ENCODE data around the gene ATXN7. TPM values are rescaled to one million over a fixed set of nuclear protein-coding genes. Genes with fewer than 3 reads are reported as not detected.

ATXN7 gene
- total RNA-seq, 2 donors from 2014 or later = 38.6 to 50.2 TPM

DNA sequence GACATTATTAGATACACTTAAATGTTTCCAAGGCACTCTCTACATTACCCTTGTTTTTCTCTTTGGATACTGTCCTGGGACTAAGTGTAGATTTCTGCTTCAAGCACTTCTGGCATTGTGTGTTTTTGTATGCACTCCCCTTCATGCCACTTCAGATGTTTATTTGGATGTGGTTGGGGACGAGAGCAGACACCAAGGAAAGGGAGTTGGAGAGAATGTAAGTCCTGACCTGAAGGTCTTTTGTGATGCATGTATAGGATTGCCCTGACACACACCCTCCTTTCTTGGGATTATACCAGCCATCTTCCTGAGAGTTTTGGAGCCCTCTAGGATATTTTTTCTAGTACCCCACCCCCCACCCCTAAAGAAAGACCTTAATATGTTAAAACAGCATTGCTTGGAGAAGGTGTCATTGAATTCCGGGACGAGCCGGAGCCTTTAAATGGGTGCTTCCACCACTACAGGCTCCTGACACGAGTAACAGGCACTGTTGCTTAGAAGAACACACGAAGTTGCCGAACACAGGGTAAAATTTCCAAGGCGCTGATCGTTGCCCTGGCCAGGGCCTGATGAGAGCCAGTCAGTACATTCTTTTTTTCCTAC, 136.9 kb downstream of the ATXN7 start:
- ATAC-seq (replicated peaks) = no peak
- Mint-ChIP-seq H3K36me3 (ENCODE audit: low read depth) (peaks cover 62% of the 10 kb centered on the region), H3K4me1 (peaks cover 10% of the 10 kb centered on the region), H3K9me3 (no peaks in the 10 kb centered on the region), H3K4me3 (no peak overlapping the region), H3K27ac (peak overlapping the region; percentile 72), H3K27me3 (no peaks in the 10 kb centered on the region)

DNA sequence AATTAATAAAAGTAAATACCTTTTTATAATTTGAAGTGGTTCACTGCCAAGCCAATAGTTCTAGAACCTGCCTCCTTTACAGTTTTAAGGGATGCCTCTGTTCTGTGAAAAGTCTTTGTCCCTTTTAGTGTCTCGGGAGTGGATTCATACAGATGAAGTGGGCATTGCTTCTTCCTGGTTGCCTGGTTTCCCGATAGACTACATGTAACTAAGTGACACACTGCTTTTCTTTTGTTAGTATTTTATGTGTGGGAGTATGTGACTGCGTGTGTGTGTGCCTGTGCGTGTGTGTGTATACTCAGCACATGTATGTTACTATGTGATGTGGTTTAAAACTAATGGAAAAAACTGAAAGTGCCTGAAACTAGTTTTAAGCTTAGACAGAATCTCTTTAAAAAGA, 138.6 kb downstream of the ATXN7 start:
- Mint-ChIP-seq H3K36me3 (ENCODE audit: low read depth) (peaks cover 45% of the 10 kb centered on the region), H3K27ac (peak overlapping the region; percentile 66), H3K4me1 (no peaks in the 10 kb centered on the region), H3K9me3 (no peaks in the 10 kb centered on the region), H3K27me3 (no peaks in the 10 kb centered on the region), H3K4me3 (no peak overlapping the region)
- ATAC-seq (replicated peaks) = no peak

DNA sequence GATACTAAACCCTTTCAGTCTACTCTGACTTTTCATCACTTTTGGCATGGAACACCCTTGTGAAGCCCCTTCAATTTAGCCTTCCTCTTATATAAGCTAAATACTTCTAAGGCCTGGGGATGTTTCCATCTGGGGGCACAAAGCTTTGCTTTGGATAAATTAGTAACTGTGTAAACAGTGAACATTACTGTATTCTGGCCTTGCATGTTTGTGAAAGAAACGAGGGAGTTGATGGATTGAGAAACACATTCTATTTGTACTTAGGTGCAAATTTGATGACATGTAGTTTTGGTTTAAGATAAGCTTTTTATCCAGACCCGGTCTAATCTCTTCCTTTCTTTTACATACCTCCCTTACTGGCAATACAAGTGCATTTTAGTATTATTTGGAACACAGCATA, 139.9 kb downstream of the ATXN7 start:
- no peaks in the 10 kb centered on the region for H3K4me1 Mint-ChIP-seq
- ATAC-seq (replicated peaks) = no peak
- H3K27me3 Mint-ChIP-seq = no peaks in the 10 kb centered on the region
- no peak overlapping the region for H3K27ac Mint-ChIP-seq
- peaks cover 32% of the 10 kb centered on the region for H3K36me3 Mint-ChIP-seq (ENCODE audit: low read depth)
- no peaks in the 10 kb centered on the region for H3K9me3 Mint-ChIP-seq
- no peak overlapping the region for H3K4me3 Mint-ChIP-seq

DNA sequence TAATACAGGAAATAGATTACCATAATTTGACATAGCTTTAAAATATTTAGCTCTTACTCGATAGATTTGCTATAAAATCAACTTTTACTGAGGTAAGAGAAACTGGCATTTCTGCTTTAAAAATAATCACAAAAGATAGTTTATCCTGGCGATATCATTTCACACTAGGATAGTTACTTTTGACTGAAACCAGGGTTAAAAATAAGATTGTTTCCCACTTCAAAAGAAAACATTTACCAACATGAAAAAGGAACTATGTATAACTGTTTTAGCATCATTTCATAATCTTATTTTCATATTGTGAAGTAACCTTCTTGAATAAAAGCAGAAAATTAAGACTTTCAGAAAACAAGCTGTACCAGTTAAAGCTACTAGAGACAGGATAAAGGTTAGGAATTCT, 144.3 kb downstream of the ATXN7 start:
- no peak overlapping the region for H3K4me3 Mint-ChIP-seq
- no peaks in the 10 kb centered on the region for H3K27me3 Mint-ChIP-seq
- H3K9me3 Mint-ChIP-seq = no peaks in the 10 kb centered on the region
- no peaks in the 10 kb centered on the region for H3K36me3 Mint-ChIP-seq (ENCODE audit: low read depth)
- peak overlapping the region; percentile 50 for H3K27ac Mint-ChIP-seq
- ATAC-seq (replicated peaks) = no peak
- H3K4me1 Mint-ChIP-seq = peaks cover 15% of the 10 kb centered on the region

DNA sequence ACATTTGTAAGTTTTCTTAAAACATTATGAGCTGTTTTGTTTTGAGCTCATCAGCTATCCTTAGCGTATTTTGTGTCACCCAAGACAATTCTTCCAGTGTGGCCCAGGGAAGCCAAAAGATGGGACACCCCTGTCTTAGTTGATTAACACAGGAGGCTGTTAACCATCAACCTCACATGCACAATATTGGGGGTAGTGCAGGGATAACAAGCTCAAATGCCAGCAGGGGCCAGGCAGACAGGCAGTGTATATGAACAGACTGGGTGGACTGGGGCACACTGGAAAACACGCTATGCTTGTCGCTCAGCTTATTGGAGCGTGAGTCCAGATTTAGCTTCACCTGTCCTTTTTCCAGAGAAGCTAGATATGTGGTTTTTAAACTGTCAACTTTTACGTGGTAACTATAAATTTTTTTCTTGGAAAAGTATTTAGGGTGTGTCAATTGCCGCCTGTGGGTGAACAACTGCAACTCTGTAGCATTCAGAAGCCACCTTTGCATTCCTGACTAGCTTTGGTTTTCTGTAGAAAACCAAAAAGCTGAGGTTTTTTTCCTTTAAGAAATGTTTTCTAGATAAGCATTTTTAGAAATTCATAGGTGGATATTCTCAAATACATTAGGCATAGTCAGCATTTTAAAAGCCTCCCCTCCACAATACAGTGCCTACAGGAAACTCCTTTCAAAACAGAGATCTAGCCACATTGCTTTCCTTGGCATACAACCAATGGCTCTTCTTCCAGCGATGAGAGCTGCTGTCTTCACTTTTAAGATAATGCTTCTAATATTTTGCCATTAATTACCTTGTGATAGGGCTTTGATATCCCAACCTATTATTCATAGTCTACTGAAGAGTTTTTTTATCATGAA, 145.1 kb downstream of the ATXN7 start:
- no peaks in the 10 kb centered on the region for H3K36me3 Mint-ChIP-seq (ENCODE audit: low read depth)
- H3K4me1 Mint-ChIP-seq = peaks cover 15% of the 10 kb centered on the region
- H3K4me3 Mint-ChIP-seq = no peak overlapping the region
- no peaks in the 10 kb centered on the region for H3K9me3 Mint-ChIP-seq
- no peaks in the 10 kb centered on the region for H3K27me3 Mint-ChIP-seq
- ATAC-seq (replicated peaks) = no peak
- peak overlapping the region; percentile 50 for H3K27ac Mint-ChIP-seq

DNA sequence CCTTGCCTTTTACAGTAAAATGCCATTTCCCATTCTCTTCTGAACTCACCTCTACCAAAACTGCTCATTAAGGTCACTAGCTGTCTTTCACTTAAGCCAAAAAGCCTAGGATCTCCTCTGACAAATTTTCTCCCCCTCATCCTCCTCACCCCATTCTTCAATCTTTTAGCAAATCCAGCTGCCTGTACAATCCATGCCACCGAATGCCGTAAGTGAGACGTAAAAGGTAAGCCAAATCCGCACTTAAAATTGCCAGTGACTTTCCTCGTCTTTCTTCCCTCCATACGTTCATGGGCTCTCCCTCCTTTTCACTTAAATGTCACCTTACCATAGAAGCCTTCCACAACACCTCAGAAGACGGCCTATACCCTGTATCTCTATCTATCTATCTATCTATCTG, 145.9 kb downstream of the ATXN7 start:
- Mint-ChIP-seq H3K9me3 (no peaks in the 10 kb centered on the region), H3K4me1 (peaks cover 19% of the 10 kb centered on the region), H3K27me3 (no peaks in the 10 kb centered on the region), H3K27ac (peak overlapping the region; percentile 50), H3K4me3 (no peak overlapping the region), H3K36me3 (ENCODE audit: low read depth) (no peaks in the 10 kb centered on the region)
- ATAC-seq (replicated peaks) = no peak

GRCh38 chr3:64010199-64010598, 146.5 kb downstream of the ATXN7 start:
- Mint-ChIP-seq H3K4me3 (no peak overlapping the region), H3K36me3 (ENCODE audit: low read depth) (no peaks in the 10 kb centered on the region), H3K27me3 (no peaks in the 10 kb centered on the region), H3K4me1 (peaks cover 22% of the 10 kb centered on the region), H3K9me3 (no peaks in the 10 kb centered on the region), H3K27ac (peak overlapping the region; percentile 50)
- no peak for ATAC-seq (replicated peaks)

- Mint-ChIP-seq H3K36me3 (ENCODE audit: low read depth) (no peaks in the 10 kb centered on the region), H3K27ac (peak overlapping the region; percentile 50), H3K4me3 (no peak overlapping the region), H3K4me1 (peaks cover 22% of the 10 kb centered on the region), H3K9me3 (no peaks in the 10 kb centered on the region), H3K27me3 (no peaks in the 10 kb centered on the region)
- no peak for ATAC-seq (replicated peaks)
Measured at GRCh38 chr3:64011685-64012084, 148.0 kb downstream of the ATXN7 start.

- Mint-ChIP-seq H3K36me3 (ENCODE audit: low read depth) (no peaks in the 10 kb centered on the region), H3K27ac (peak overlapping the region; percentile 70), H3K27me3 (no peaks in the 10 kb centered on the region), H3K4me3 (no peak overlapping the region), H3K4me1 (peaks cover 18% of the 10 kb centered on the region), H3K9me3 (no peaks in the 10 kb centered on the region)
- no peak for ATAC-seq (replicated peaks)
Measured at GRCh38 chr3:64016941-64017620, 153.4 kb downstream of the ATXN7 start.

DNA sequence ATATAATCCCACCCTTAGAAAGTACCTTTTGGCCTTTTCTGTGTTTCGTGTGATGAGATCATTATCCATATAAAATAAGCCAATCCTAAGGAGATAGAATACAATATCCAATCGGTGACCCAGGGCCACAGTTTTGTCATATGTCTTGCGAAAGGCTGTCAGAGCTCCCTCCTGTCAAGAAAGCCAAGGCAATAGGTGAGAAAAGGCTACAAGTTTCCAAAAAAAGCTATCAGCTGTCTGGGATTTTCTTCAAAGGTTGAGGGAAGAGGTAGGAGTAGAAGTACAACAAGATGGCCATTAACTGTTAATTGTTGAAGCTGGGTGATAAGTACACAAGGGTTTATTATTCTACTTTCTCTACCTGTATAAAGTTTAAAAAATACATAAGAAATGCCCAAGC, 155.6 kb downstream of the ATXN7 start:
- ATAC-seq (replicated peaks) = no peak
- H3K9me3 Mint-ChIP-seq = no peaks in the 10 kb centered on the region
- H3K27me3 Mint-ChIP-seq = no peaks in the 10 kb centered on the region
- H3K4me1 Mint-ChIP-seq = peaks cover 16% of the 10 kb centered on the region
- no peaks in the 10 kb centered on the region for H3K36me3 Mint-ChIP-seq (ENCODE audit: low read depth)
- H3K27ac Mint-ChIP-seq = peak overlapping the region; percentile 46
- H3K4me3 Mint-ChIP-seq = no peak overlapping the region

DNA sequence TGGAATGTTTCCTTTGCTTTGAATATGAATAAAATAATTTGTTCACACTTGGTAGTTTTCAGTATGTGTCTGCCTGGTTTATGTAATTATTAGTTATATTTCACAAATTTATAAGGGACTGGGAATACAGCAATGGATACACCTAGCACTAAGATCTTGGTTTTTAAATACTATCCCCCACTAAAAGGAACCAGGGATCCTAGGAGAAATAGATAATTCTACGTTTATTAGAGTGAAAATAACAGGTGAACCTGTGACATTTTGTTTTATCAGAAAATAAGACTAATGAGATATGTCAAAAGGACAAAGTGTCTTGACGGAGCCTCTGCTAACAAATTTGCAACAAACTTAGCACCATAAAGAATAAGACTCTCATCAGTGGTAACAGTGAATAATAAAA, 156.2 kb downstream of the ATXN7 start:
- Mint-ChIP-seq H3K27ac (no peak overlapping the region), H3K27me3 (no peaks in the 10 kb centered on the region), H3K9me3 (no peaks in the 10 kb centered on the region), H3K4me1 (peaks cover 11% of the 10 kb centered on the region), H3K4me3 (no peak overlapping the region), H3K36me3 (ENCODE audit: low read depth) (no peaks in the 10 kb centered on the region)
- no peak for ATAC-seq (replicated peaks)

DNA sequence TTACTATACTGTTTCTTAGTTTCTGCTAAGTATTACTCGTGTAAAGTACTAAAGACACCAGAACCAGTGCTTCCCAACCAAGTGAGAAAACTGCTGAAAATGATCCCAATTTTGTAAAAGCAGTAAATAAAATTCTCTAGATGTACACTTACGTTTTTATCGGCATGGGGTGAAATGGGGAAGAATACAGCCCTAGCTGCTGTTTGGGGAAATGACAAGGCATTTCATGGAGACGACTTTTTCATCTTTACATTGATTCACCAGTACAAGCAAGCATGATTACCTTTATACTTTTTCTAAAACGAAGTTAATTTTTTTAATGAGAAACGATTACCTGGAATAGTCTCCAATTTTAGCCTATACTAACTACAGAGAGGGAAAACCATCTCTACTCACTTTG, 158.3 kb downstream of the ATXN7 start:
- no peaks in the 10 kb centered on the region for H3K27me3 Mint-ChIP-seq
- H3K27ac Mint-ChIP-seq = peak overlapping the region; percentile 90
- no peaks in the 10 kb centered on the region for H3K36me3 Mint-ChIP-seq (ENCODE audit: low read depth)
- ATAC-seq (replicated peaks) = no peak
- H3K4me3 Mint-ChIP-seq = peak overlapping the region; percentile 89
- peaks cover 11% of the 10 kb centered on the region for H3K4me1 Mint-ChIP-seq
- no peaks in the 10 kb centered on the region for H3K9me3 Mint-ChIP-seq

DNA sequence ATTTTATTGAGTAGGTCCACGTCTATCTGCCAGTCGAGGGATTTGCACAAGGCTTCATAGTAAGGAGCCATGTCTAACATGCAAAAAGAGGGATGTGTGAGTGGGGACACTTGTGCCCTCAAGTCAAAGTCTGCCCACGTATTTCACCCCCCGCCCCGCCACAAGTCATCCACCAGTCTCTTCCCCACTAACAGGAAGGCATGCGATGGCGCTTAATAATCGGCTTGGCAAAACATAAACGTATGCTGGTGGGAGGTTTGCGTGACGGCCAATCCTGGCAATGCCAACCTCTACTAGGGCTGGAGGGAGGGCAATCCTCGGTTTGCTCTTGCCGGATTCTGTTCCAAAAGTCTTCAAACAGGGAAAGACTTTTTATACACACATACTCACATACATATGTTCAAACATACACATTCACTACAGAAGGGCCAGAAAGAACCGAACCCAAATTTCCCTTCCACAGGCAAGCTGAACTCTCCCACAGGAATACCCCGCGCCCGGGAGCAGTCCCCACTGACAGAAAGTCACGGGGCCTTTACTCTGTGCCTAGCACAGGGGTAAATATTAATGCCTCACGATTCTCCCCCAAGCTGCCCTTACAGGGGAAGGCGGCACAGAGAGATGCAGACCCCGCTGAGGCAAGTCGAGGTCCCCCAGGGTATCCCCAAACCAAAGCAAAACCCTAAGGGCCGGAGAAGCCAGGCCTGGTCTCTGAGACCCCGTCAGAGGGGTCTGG, 159.0 kb downstream of the ATXN7 start:
- Mint-ChIP-seq H3K9me3 (no peaks in the 10 kb centered on the region), H3K27me3 (no peaks in the 10 kb centered on the region), H3K4me3 (peak overlapping the region; percentile 89), H3K36me3 (ENCODE audit: low read depth) (no peaks in the 10 kb centered on the region), H3K4me1 (peaks cover 11% of the 10 kb centered on the region), H3K27ac (peak overlapping the region; percentile 90)
- ATAC-seq (replicated peaks) = peak; percentile 22

DNA sequence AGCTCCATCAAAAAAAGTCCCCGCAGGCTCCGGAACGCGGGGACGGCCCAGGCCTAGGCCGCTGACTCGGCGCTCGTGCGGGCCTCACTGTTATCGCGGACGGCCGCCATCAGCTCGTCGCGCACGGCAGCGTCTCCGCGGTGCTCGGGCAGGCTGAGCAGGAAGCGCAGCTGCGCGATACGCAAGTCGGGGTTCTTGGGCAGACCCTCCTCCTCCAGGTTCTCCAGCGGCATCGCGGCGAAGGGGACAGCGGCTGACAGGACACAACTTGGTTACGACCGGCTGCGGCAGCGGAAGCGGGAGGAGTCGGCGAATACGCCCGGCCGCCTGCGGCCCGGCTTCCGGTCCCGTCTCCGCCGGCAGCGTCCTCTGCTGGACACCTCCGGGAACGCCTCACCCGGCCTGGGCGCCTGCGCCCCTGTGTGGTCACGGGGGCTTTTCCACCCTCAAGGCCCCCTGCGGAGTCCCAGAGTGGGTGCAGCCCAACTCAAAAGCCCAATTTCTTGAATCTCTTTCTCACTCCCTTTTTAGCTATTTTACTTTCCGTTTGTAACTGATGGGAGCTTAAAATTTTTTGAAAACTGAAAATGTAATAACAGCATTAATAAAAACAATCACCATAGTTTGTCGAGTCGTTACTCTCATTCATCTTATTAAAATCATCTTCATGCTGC, 159.7 kb downstream of the ATXN7 start, which contains the start of gene PSMD6:
Gene PSMD6 (minus strand): TSS at position 308 of the 674 bp plus-strand sequence. CDS start 75 bp downstream, at position 233.
- no peaks in the 10 kb centered on the region for H3K9me3 Mint-ChIP-seq

More for the DNA sequence above, 159.7 kb downstream of the ATXN7 start, which contains the start of gene PSMD6:
- H3K4me3 Mint-ChIP-seq = peak within 1 kb of the TSS; percentile 89
- ATAC-seq (replicated peaks) = peak; percentile 93
- H3K27me3 Mint-ChIP-seq = peaks cover 4% of the 10 kb centered on the region
- no peaks in the 10 kb centered on the region for H3K36me3 Mint-ChIP-seq (ENCODE audit: low read depth)
- peaks cover 11% of the 10 kb centered on the region for H3K4me1 Mint-ChIP-seq
- peak within 1 kb of the TSS; percentile 90 for H3K27ac Mint-ChIP-seq

Measured in activated T-helper 17 cell treated with anti-CD3 and anti-CD28 coated beads, Interleukin-2, amount 50 U/mL, for 72 hours (primary cell).